Ovary (tissue), 3 donors: Measurements from ENCODE around the gene ANKDD1B.

Experiments used
- CTCF ChIP-seq, 3 donors: fragments of 450-650 bp in 2 of 3; fragments of 200-600 bp in 1 of 3; IDR thresholded peaks; one replicate each; pipeline versions ENCODE4 v1.5.1 to v1.8.0; 2016 to 2022; ENCODE audit warnings: antibody characterized with exemption in 3 of 3, mild to moderate bottlenecking in 1 of 3
- POLR2A ChIP-seq: fragments of 450-650 bp; IDR thresholded peaks from one replicate; pipeline ENCODE4 v1.6.1; 2017; ENCODE audit warnings: antibody characterized with exemption, mild to moderate bottlenecking, moderate library complexity
- donor health status: DM: no; HTN: no; CAD: no.

GRCh38 chr5:75706016-75706415, 94.8 kb downstream of the ANKDD1B start:
- TF ChIP-seq POLR2A (no peak), CTCF (IDR thresholded peaks at IDR 0.05) (no peak)
